HEK293T (cell line): Measurements from ENCODE around the gene SMPDL3B.
"Not testable (repeated sequence)": the region's sequence is repeated elsewhere in the genome, so short reads cannot be mapped to it uniquely, and the experiment has no call there.

ENCODE experiments used
- BHLHE40 ChIP-seq: fragments of 450-650 bp; IDR thresholded peaks from 2 replicates; pipeline ENCODE4 v1.6.1; 2016; ENCODE audit warnings: mild to moderate bottlenecking, moderate library complexity, borderline replicate concordance
- FOXK2 ChIP-seq: fragments of 450-650 bp; IDR thresholded peaks from 2 replicates; pipeline ENCODE4 v1.6.1; 2016; ENCODE audit warnings: mild to moderate bottlenecking
- FOXM1 ChIP-seq: fragments of 450-650 bp; IDR thresholded peaks from 2 replicates; pipeline ENCODE4 v1.6.1; 2017; ENCODE audit warnings: mild to moderate bottlenecking, borderline replicate concordance
- HDGF ChIP-seq: fragments of 450-650 bp; IDR thresholded peaks from 2 replicates; pipeline ENCODE4 v1.6.1; 2017; ENCODE audit warnings: antibody characterized with exemption, borderline replicate concordance
- LEF1 ChIP-seq: fragments of 450-650 bp; IDR thresholded peaks from 2 replicates; pipeline ENCODE4 v1.6.1; 2017; ENCODE audit warnings: mild to moderate bottlenecking, borderline replicate concordance
- SP1 ChIP-seq: fragments of 450-650 bp; IDR thresholded peaks from 2 replicates; pipeline ENCODE4 v1.6.1; 2017
- SUZ12 ChIP-seq: fragments of 450-650 bp; IDR thresholded peaks from 2 replicates; pipeline ENCODE4 v1.6.1; 2016; ENCODE audit warnings: mild to moderate bottlenecking

DNA sequence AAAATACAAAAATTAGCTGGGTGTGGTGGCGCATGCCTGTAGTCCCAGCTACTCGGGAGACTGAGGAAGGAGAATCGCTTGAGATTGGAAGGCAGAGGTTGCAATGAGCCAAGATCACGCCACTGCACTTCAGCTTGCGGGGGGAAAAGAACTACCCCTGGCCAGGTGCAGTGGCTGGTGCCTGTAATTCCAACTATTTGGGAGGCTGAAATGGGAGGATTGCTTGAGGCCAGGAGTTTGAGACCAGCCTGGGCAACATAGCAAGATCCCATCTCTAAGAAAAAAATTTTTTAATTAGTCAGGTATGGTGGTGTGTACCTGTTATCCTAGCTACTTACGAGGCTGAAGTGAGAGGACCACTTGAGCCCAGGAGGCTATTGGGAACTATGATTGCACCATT is 59.7 kb downstream of the SMPDL3B start:
- not testable (repeated sequence) for TF ChIP-seq SP1, FOXM1, LEF1, HDGF, BHLHE40, FOXK2, SUZ12
